Pancreas (tissue), 10 donors: ENCODE data around the gene CCL2. TPM values are rescaled to one million over a fixed set of nuclear protein-coding genes. Genes with fewer than 3 reads are reported as not detected.
A peak's percentile ranks its signal among the peaks of the same experiment; 100 is the strongest.

Experiments used
- ATAC-seq, 4 donors: fragments of 200-7000 bp; cut with Tn5 transposase; one replicate each; pipeline versions ENCODE4 v1.8.0 to v1.9.1; 2020; ENCODE audit warnings: mild to moderate bottlenecking in 4 of 4, moderate library complexity in 4 of 4
- DNase-seq, 6 donors: peaks; one replicate each; pipeline ENCODE4 v3.0.0-alpha.2; 2020
- FAIRE-seq: peaks from 2 replicates; lab custom pipeline; 2012; peaks lifted over from hg19 to GRCh38; lab: Jason Lieb, UNC
- H3K27ac ChIP-seq, 4 donors: fragments of 200-600 bp; sonication (generic); 1 replicate in 3 of 4; 2 replicates in 1 of 4; pipeline versions ENCODE4 v1.5.0 to v1.8.0; 2020
- H3K27me3 ChIP-seq, 4 donors: fragments of 200-600 bp; one replicate each; pipeline ENCODE4 v1.8.0; 2021
- H3K36me3 ChIP-seq, 3 donors: fragments of 200-600 bp; sonication (generic) in 1 of 3; one replicate each; pipeline versions ENCODE4 v1.5.0 to v1.8.0; 2020 to 2021
- H3K4me1 ChIP-seq, 3 donors: fragments of 200-600 bp; one replicate each; pipeline ENCODE4 v1.8.0; 2021
- H3K4me3 ChIP-seq, 4 donors: fragments of 200-600 bp; sonication (generic) in 2 of 4; one replicate each; pipeline versions ENCODE4 v1.5.0 to v1.8.0; 2020 to 2021
- H3K9me3 ChIP-seq, 4 donors: fragments of 200-600 bp; one replicate each; pipeline ENCODE4 v1.8.0; 2021
- CTCF ChIP-seq, 4 donors: fragments of 200-600 bp; sonication (generic) in 3 of 4; IDR thresholded peaks; one replicate each; pipeline versions ENCODE4 v1.5.0 to v1.8.0; 2021; ENCODE audit warnings: antibody characterized with exemption in 4 of 4
- WGBS, 2 donors: extraction: QIAGEN DNeasy Blood & Tissue Kit; methylation state at CpG; one replicate each; pipeline ENCODE4 v1.1.7; 2013; 5-methylcytosine and 5-hydroxymethylcytosine counted together
- intact Hi-C, 3 donors: fragments of 100-400 bp; cut with DNase I; formaldehyde crosslinking; loops; one replicate each; pipeline versions ENCODE4 v1.11.1 to v1.14.2; 2022
- polyA plus RNA-seq, 2 donors: library from polyadenylated mRNA; stranded (reverse); fragments of 200-250 nt; gene quantifications; one replicate each; pipeline ENCODE4 v1.2.3, GENCODE V29; 2013
- total RNA-seq, 6 donors: library from RNA; stranded (reverse); fragmentation: NEBNext Ultra II Directional in 4 of 6; extraction: Animal tissue kit (Norgen Biotek cat#: 25700) in 4 of 6; gene quantifications; one replicate each; pipeline versions ENCODE4 v1.2.1 to v1.2.4, GENCODE V29; 2021 to 2023
- donor health status: healthy with polysubstance abuse.
- donor health status: DM: no; HTN: no; CAD: no; lungs with moderate emphysema.
- donor health status: DM: no; HTN: no; CAD: no.
- donor health status: control.
- donor health status: control.
- donor health status: Bipolar disorder and iron deficiency.
- donor health status: DM: yes; HTN: yes; CAD: no.
- donor health status: DM: no; HTN: no; CAD: no.
- donor health status: DM: no; HTN: no; CAD: no.
- donor health status: DM: yes; HTN: yes; CAD: no.

Gene CCL2
- total and polyA plus RNA-seq, 8 donors = 5.6 to 293 (median 75.5) TPM

- ATAC-seq = no peak
- Histone ChIP-seq H3K36me3 (no peaks in the 10 kb centered on the region), H3K4me1 (peaks cover 9 to 46% (median 20%) of the 10 kb centered on the region in 3 donors), H3K4me3 (no peak overlapping the region), H3K27ac (peak overlapping the region in 3 of 4 donors; percentile 52 to 86 (median 81)), H3K9me3 (no peaks in the 10 kb centered on the region), H3K27me3 (no peaks in the 10 kb centered on the region)
- FAIRE-seq = no peak
- WGBS, 2 donors = 83 to 87% methylated on average over 6 of the region's 6 CpGs
- intact Hi-C loops = no loop called here
- no peak for DNase-seq
- TF ChIP-seq CTCF (IDR thresholded peaks at IDR 0.05) = no peak
These were observed 18.7 kb upstream of the CCL2 start for GRCh38 chr17:34236281-34236892.

GRCh38 chr17:34237458-34237857, 17.6 kb upstream of the CCL2 start:
- H3K4me1 ChIP-seq = peaks cover 9 to 48% (median 20%) of the 10 kb centered on the region in 3 donors
- no peak overlapping the region for H3K4me3 ChIP-seq
- no peaks in the 10 kb centered on the region for H3K36me3 ChIP-seq
- TF ChIP-seq CTCF (IDR thresholded peaks at IDR 0.05) = no peak
- no peaks in the 10 kb centered on the region for H3K27me3 ChIP-seq
- no peak overlapping the region for H3K27ac ChIP-seq
- H3K9me3 ChIP-seq = no peaks in the 10 kb centered on the region
- no peak for ATAC-seq
- WGBS, 2 donors = 71 to 77% methylated on average over 3 of the region's 3 CpGs
- intact Hi-C loops = no loop called here
- no peak for DNase-seq
- FAIRE-seq = no peak

GRCh38 chr17:34241062-34241461, 14.0 kb upstream of the CCL2 start:
- H3K27ac ChIP-seq = peak overlapping the region in 1 of 4 donors; percentile 33
- ATAC-seq (peak in 3 of 4 donors; percentile 69 to 74 (median 71)), DNase-seq (peak in 5 of 6 donors; percentile 37 to 59 (median 50)), FAIRE-seq (peak; percentile 39)
- intact Hi-C loops = no loop called here
- no peak overlapping the region for H3K4me3 ChIP-seq
- H3K4me1 ChIP-seq = peaks cover under 1 to 34% (median 5%) of the 10 kb centered on the region in 3 donors
- H3K36me3 ChIP-seq = no peaks in the 10 kb centered on the region
- no peak for TF ChIP-seq CTCF (IDR thresholded peaks at IDR 0.05)
- H3K9me3 ChIP-seq = no peaks in the 10 kb centered on the region
- 13 to 14% methylated on average over 4 of the region's 4 CpGs for WGBS, 2 donors
- no peaks in the 10 kb centered on the region for H3K27me3 ChIP-seq

- DNase-seq (no peak), FAIRE-seq (no peak), ATAC-seq (peak in 2 of 4 donors; percentile 26)
- H3K4me1 ChIP-seq = peaks cover 0 to 23% (median 5%) of the 10 kb centered on the region in 3 donors
- no peaks in the 10 kb centered on the region for H3K36me3 ChIP-seq
- H3K27me3 ChIP-seq = no peaks in the 10 kb centered on the region
- H3K4me3 ChIP-seq = no peak overlapping the region
- TF ChIP-seq CTCF (IDR thresholded peaks at IDR 0.05) = no peak
- H3K27ac ChIP-seq = peak overlapping the region in 1 of 4 donors; percentile 22
- H3K9me3 ChIP-seq = no peaks in the 10 kb centered on the region
- 79 to 82% methylated on average over 8 of the region's 8 CpGs for WGBS, 2 donors
- intact Hi-C loops = no loop called here
These were observed 12.3 kb upstream of the CCL2 start for GRCh38 chr17:34242587-34243363.
